Progenitor cell of endocrine pancreas (in vitro differentiated cells): ENCODE data around the gene U2AF1L4. TPM values are rescaled to one million over a fixed set of nuclear protein-coding genes. Genes with fewer than 3 reads are reported as not detected.
A peak's percentile ranks its signal among the peaks of the same experiment; 100 is the strongest.

Experiments
- DNase-seq: peaks from one replicate; pipeline ENCODE4 v3.0.0; 2021; ENCODE audit warnings: low spot score; ENCODE audit not compliant: unreplicated experiment
- H3K27ac Mint-ChIP-seq: 2 replicates; pipeline ENCODE4 v1.8.0; 2021; ENCODE audit warnings: mild to moderate bottlenecking, moderate library complexity, mixed read lengths
- H3K27me3 Mint-ChIP-seq: 2 replicates; pipeline ENCODE4 v1.8.0; 2021; ENCODE audit warnings: mixed read lengths
- H3K36me3 Mint-ChIP-seq: 2 replicates; pipeline ENCODE4 v1.8.0; 2022; ENCODE audit warnings: mixed read lengths; ENCODE audit not compliant: insufficient read depth
- H3K4me1 Mint-ChIP-seq: 2 replicates; pipeline ENCODE4 v1.8.0; 2021; ENCODE audit warnings: low read depth, mixed read lengths
- H3K4me3 Mint-ChIP-seq: 2 replicates; pipeline ENCODE4 v1.8.0; 2021; ENCODE audit warnings: low read depth, mild to moderate bottlenecking, moderate library complexity, mixed read lengths
- H3K9me3 Mint-ChIP-seq: 2 replicates; pipeline ENCODE4 v1.8.0; 2021; ENCODE audit warnings: low read depth, mixed read lengths
- CTCF ChIP-seq: fragments of 200-600 bp; sonication (generic); IDR thresholded peaks from one replicate; pipeline ENCODE4 v1.5.0; 2021; ENCODE audit warnings: antibody characterized with exemption, mild to moderate bottlenecking; ENCODE audit not compliant: unreplicated experiment
- total RNA-seq: library from RNA; stranded (reverse); gene quantifications from 2 replicates; pipeline ENCODE4 v1.2.1, GENCODE V29; 2021

Gene U2AF1L4
- total RNA-seq, 1 donor from 2014 or later: 37.4 TPM

- Mint-ChIP-seq H3K27ac (no peak overlapping the region), H3K27me3 (no peaks in the 10 kb centered on the region), H3K9me3 (no peaks in the 10 kb centered on the region), H3K4me1 (peaks cover 3% of the 10 kb centered on the region), H3K4me3 (no peak overlapping the region), H3K36me3 (peaks cover 19% of the 10 kb centered on the region)
- DNase-seq: no peak
- peak; percentile 21 for TF ChIP-seq CTCF
These were observed 8.0 kb downstream of the U2AF1L4 start for GRCh38 chr19:35736913-35737886.

GRCh38 chr19:35734889-35735288 is 10.3 kb downstream of the U2AF1L4 start:
- Mint-ChIP-seq H3K27ac (no peak overlapping the region), H3K4me1 (peaks cover 1% of the 10 kb centered on the region), H3K36me3 (peaks cover 28% of the 10 kb centered on the region), H3K27me3 (no peaks in the 10 kb centered on the region), H3K4me3 (no peak overlapping the region), H3K9me3 (no peaks in the 10 kb centered on the region)
- no peak for TF ChIP-seq CTCF
- DNase-seq: no peak

GRCh38 chr19:35734273-35734672 is 10.9 kb downstream of the U2AF1L4 start:
- Mint-ChIP-seq H3K27ac (no peak overlapping the region), H3K4me1 (no peaks in the 10 kb centered on the region), H3K4me3 (no peak overlapping the region), H3K36me3 (peaks cover 32% of the 10 kb centered on the region), H3K9me3 (no peaks in the 10 kb centered on the region), H3K27me3 (no peaks in the 10 kb centered on the region)
- DNase-seq: no peak
- no peak for TF ChIP-seq CTCF

- Mint-ChIP-seq H3K9me3 (no peaks in the 10 kb centered on the region), H3K27ac (no peak overlapping the region), H3K36me3 (peaks cover 32% of the 10 kb centered on the region), H3K4me3 (no peak overlapping the region), H3K27me3 (no peaks in the 10 kb centered on the region), H3K4me1 (no peaks in the 10 kb centered on the region)
- TF ChIP-seq CTCF: no peak
- DNase-seq: no peak
These were observed 11.8 kb downstream of the U2AF1L4 start for GRCh38 chr19:35733180-35734125.

- peaks cover 32% of the 10 kb centered on the region for H3K36me3 Mint-ChIP-seq
- DNase-seq: no peak
- no peaks in the 10 kb centered on the region for H3K4me1 Mint-ChIP-seq
- no peaks in the 10 kb centered on the region for H3K9me3 Mint-ChIP-seq
- H3K27me3 Mint-ChIP-seq: no peaks in the 10 kb centered on the region
- no peak for TF ChIP-seq CTCF
- H3K4me3 Mint-ChIP-seq: no peak overlapping the region
- no peak overlapping the region for H3K27ac Mint-ChIP-seq
These were observed 12.6 kb downstream of the U2AF1L4 start for GRCh38 chr19:35732540-35733179.
